Measurements from ENCODE around the gene TSPO2.
"Not testable (repeated sequence)": the region's sequence is repeated elsewhere in the genome, so short reads cannot be mapped to it uniquely, and the experiment has no call there.

TSPO2 gene

GRCh38 chr6:41042226-41043055 lies at the start of gene TSPO2:
Gene TSPO2, plus strand, starts transcription at chr6:41042467. Its CDS starts 519 bp downstream, at chr6:41042986.
- DNase-seq (ENCODE audit: low read depth in 2 of 3, low spot score in 2 of 3), result no peak

- no peak for DNase-seq (ENCODE audit: low read depth in 2 of 3, low spot score in 2 of 3)
Observed at GRCh38 chr6:40992746-40993145, 49.5 kb upstream of the TSPO2 start.

- DNase-seq (ENCODE audit: low read depth in 2 of 3, low spot score in 2 of 3), result no peak
Observed at GRCh38 chr6:40996591-40997233, 45.6 kb upstream of the TSPO2 start.

GRCh38 chr6:40997234-40997957 lies 44.9 kb upstream of the TSPO2 start:
- DNase-seq (ENCODE audit: low read depth in 2 of 3, low spot score in 2 of 3), result no peak

GRCh38 chr6:40998661-40999060 lies 43.6 kb upstream of the TSPO2 start:
- no peak for DNase-seq (ENCODE audit: low read depth in 2 of 3, low spot score in 2 of 3)

GRCh38 chr6:40999569-40999968 lies 42.7 kb upstream of the TSPO2 start:
- no peak for DNase-seq (ENCODE audit: low read depth in 2 of 3, low spot score in 2 of 3)

- DNase-seq (ENCODE audit: low read depth in 2 of 3, low spot score in 2 of 3), result no peak
Observed at GRCh38 chr6:41000248-41000647, 42.0 kb upstream of the TSPO2 start.

GRCh38 chr6:41002168-41002567 lies 40.1 kb upstream of the TSPO2 start:
- DNase-seq (ENCODE audit: low read depth in 2 of 3, low spot score in 2 of 3), result no peak

- peak in 1 of 3 experiments; percentile 23 for DNase-seq (ENCODE audit: low read depth in 2 of 3, low spot score in 2 of 3)
Observed at GRCh38 chr6:41006217-41006616, 36.0 kb upstream of the TSPO2 start.

GRCh38 chr6:41006980-41007379 lies 35.3 kb upstream of the TSPO2 start:
- not testable (repeated sequence) for DNase-seq (ENCODE audit: low read depth in 2 of 3, low spot score in 2 of 3)

- DNase-seq (ENCODE audit: low read depth in 2 of 3, low spot score in 2 of 3), result no peak
Observed at GRCh38 chr6:41008011-41008410, 34.3 kb upstream of the TSPO2 start.

GRCh38 chr6:41009669-41010068 lies 32.6 kb upstream of the TSPO2 start:
- no peak for DNase-seq (ENCODE audit: low read depth in 2 of 3, low spot score in 2 of 3)

GRCh38 chr6:41011673-41012072 lies 30.6 kb upstream of the TSPO2 start:
- no peak for DNase-seq (ENCODE audit: low read depth in 2 of 3, low spot score in 2 of 3)

GRCh38 chr6:41013466-41014153 lies 28.7 kb upstream of the TSPO2 start:
- DNase-seq (ENCODE audit: low read depth in 2 of 3, low spot score in 2 of 3), result no peak

GRCh38 chr6:41014780-41015179 lies 27.5 kb upstream of the TSPO2 start:
- no peak for DNase-seq (ENCODE audit: low read depth in 2 of 3, low spot score in 2 of 3)

GRCh38 chr6:41015860-41016259 lies 26.4 kb upstream of the TSPO2 start:
- not testable (repeated sequence) for DNase-seq (ENCODE audit: low read depth in 2 of 3, low spot score in 2 of 3)

GRCh38 chr6:41017663-41018062 lies 24.6 kb upstream of the TSPO2 start:
- no peak for DNase-seq (ENCODE audit: low read depth in 2 of 3, low spot score in 2 of 3)

GRCh38 chr6:41021832-41022231 lies 20.4 kb upstream of the TSPO2 start:
- DNase-seq (ENCODE audit: low read depth in 2 of 3, low spot score in 2 of 3), result no peak

GRCh38 chr6:41022294-41022693 lies 20.0 kb upstream of the TSPO2 start:
- DNase-seq (ENCODE audit: low read depth in 2 of 3, low spot score in 2 of 3), result no peak

- DNase-seq (ENCODE audit: low read depth in 2 of 3, low spot score in 2 of 3), result no peak
Observed at GRCh38 chr6:41023114-41023513, 19.2 kb upstream of the TSPO2 start.

GRCh38 chr6:41025966-41026530 lies 16.2 kb upstream of the TSPO2 start:
- DNase-seq (ENCODE audit: low read depth in 2 of 3, low spot score in 2 of 3), result no peak

All from activated CD8-positive, alpha-beta memory T cell treated with anti-CD3 and anti-CD28 coated beads for 48 hours (primary cell).